ENCODE measurements around the gene WASF2.

DNA sequence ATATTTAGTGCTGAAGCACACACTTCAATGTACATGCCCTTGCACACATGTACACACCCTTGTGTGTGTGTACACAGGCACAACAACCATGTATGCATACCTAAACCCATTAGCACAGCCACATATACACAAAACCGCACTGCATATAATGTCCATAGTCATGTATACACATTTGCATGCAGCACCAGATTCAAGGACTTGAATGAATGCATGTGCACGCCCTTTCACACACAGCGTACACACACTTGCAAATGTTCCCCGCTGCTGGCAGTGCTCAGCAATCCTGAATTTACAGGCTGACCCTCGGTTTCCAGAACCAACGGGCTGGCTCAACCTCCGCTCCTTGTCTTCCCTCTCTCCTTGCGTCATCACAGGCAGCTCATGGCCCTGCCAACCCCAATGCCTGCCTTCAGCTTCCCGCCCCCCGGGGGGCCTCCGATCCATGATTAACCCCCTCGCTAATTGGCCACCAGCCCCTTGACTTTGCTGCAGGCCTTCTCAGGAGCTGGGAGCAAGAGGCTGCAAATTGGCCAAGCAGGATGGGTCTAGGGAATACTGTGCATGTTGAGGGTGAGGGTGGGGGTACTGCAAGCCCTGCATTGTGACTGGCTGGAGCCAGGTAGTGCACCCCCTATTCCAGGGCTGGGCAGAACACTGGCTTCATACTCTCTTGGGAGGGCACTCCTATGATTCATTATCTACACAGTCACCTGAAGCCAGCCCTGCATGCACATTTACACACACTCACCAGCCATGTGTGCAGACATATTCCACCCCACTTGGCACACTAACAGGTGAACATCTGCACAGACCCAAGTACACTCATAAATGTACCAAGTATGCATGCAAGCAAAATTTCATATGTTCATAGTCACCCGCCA lies 89.6 kb downstream of the WASF2 start:
- TF ChIP-seq EZH2 (IDR thresholded peaks at IDR 0.05; ENCODE audit: low read depth) = no peak
- TF ChIP-seq, protein P1, sequence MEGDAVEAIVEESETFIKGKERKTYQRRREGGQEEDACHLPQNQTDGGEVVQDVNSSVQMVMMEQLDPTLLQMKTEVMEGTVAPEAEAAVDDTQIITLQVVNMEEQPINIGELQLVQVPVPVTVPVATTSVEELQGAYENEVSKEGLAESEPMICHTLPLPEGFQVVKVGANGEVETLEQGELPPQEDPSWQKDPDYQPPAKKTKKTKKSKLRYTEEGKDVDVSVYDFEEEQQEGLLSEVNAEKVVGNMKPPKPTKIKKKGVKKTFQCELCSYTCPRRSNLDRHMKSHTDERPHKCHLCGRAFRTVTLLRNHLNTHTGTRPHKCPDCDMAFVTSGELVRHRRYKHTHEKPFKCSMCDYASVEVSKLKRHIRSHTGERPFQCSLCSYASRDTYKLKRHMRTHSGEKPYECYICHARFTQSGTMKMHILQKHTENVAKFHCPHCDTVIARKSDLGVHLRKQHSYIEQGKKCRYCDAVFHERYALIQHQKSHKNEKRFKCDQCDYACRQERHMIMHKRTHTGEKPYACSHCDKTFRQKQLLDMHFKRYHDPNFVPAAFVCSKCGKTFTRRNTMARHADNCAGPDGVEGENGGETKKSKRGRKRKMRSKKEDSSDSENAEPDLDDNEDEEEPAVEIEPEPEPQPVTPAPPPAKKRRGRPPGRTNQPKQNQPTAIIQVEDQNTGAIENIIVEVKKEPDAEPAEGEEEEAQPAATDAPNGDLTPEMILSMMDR (conservative IDR thresholded peaks at IDR 0.05) = no peak

Measured in PC-9 (cell line).